Ascending aorta (tissue), 2 donors: ENCODE data around the gene MMS22L. TPM values are rescaled to one million over a fixed set of nuclear protein-coding genes. Genes with fewer than 3 reads are reported as not detected.

Experiments
- DNase-seq, 2 donors: peaks; one replicate each; pipeline ENCODE4 v3.0.0-alpha.2; 2019; ENCODE audit warnings: low spot score in 2 of 2
- H3K27ac ChIP-seq, 2 donors: fragments of 200-600 bp; sonication (generic); one replicate each; pipeline ENCODE4 v1.5.1; 2016 to 2017; ENCODE audit warnings: mild to moderate bottlenecking in 1 of 2
- H3K27me3 ChIP-seq: fragments of 200-600 bp; sonication (generic); one replicate; pipeline ENCODE4 v1.5.1; 2017
- H3K36me3 ChIP-seq, 2 donors: fragments of 200-600 bp; sonication (generic); one replicate each; pipeline ENCODE4 v1.5.1; 2016
- H3K4me1 ChIP-seq, 2 donors: fragments of 200-600 bp; sonication (generic); one replicate each; pipeline ENCODE4 v1.5.1; 2016 to 2017; ENCODE audit warnings: mild to moderate bottlenecking in 1 of 2
- H3K4me3 ChIP-seq, 2 donors: fragments of 200-600 bp; sonication (generic); one replicate each; pipeline ENCODE4 v1.5.1; 2016 to 2017; ENCODE audit warnings: mild to moderate bottlenecking in 1 of 2
- H3K9me3 ChIP-seq, 2 donors: fragments of 200-600 bp; sonication (generic); one replicate each; pipeline ENCODE4 v1.5.1; 2016
- intact Hi-C: fragments of 100-400 bp; cut with DNase I; formaldehyde crosslinking; loops from one replicate; pipeline ENCODE4 v1.15.1; 2023
- total RNA-seq: library from RNA; depleted of rRNA; stranded (reverse); fragments of >200 nt; gene quantifications from one replicate; pipeline ENCODE4 v1.1.0, GENCODE V29; 2016
- TF ChIP-seq, protein P1 (sequence below), 3 experiments: fragments of 200-600 bp in 2 of 3; fragments of 450-650 bp in 1 of 3; sonication (generic) in 2 of 3; IDR thresholded peaks; one replicate each; pipeline ENCODE4 v1.5.1; 2016 to 2019; ENCODE audit warnings: antibody characterized with exemption in 3 of 3, mild to moderate bottlenecking in 1 of 3, moderate library complexity in 1 of 3

Gene MMS22L
- total RNA-seq, 1 donor from 2014 or later, result 21.9 TPM

DNA sequence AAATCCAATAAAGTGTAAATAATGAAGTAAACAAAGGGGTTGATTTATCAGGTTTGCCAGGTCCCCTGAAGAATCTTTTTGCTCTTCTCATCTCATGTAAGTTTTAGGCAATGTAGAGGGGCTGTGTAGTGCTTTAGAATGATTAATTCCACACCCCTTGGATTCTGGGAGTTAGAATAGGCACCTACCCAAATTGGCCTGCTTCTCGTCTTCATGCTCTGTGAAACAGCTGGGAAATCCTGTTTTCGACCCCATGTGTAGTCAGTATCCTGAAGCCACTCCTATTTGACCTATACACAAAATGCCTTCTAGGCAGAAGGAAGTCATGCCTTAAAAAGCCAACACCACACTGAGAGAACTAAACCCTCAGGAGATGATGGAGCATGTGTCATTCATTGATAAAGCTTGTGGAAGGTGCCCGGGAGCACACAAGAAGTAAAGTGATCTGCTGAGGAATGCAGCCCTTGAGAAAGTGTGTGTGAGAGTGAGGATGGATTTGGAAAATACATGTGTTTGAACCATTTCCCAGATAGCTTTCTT, 187.6 kb downstream of the MMS22L start:
- Histone ChIP-seq H3K27ac (no peak overlapping the region), H3K9me3 (no peaks in the 10 kb centered on the region), H3K27me3 (no peaks in the 10 kb centered on the region), H3K4me3 (no peak overlapping the region), H3K4me1 (no peaks in the 10 kb centered on the region), H3K36me3 (no peaks in the 10 kb centered on the region)
- DNase-seq, result no peak
- TF ChIP-seq, protein P1, sequence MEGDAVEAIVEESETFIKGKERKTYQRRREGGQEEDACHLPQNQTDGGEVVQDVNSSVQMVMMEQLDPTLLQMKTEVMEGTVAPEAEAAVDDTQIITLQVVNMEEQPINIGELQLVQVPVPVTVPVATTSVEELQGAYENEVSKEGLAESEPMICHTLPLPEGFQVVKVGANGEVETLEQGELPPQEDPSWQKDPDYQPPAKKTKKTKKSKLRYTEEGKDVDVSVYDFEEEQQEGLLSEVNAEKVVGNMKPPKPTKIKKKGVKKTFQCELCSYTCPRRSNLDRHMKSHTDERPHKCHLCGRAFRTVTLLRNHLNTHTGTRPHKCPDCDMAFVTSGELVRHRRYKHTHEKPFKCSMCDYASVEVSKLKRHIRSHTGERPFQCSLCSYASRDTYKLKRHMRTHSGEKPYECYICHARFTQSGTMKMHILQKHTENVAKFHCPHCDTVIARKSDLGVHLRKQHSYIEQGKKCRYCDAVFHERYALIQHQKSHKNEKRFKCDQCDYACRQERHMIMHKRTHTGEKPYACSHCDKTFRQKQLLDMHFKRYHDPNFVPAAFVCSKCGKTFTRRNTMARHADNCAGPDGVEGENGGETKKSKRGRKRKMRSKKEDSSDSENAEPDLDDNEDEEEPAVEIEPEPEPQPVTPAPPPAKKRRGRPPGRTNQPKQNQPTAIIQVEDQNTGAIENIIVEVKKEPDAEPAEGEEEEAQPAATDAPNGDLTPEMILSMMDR (IDR thresholded peaks at IDR 0.05), result no peak
- intact Hi-C loops, result no loop called here

DNA sequence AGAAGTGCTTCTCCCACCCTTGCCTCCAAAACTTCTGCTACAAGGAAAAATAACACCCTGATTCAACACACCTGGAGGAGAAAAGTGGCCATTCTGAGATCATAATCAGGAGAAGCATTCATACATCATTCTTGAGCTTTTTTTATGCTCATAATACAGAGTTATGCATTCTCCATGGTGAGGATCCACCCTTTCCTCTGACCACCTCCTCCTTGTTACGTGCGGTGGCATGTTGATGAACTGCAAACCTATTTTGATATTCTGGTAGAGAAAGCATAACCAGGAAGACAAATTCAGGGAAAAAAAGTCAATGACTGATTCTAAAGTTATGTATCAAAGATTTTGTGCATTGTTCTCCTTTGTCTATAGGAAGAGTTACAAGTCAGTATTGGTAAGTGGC, 188.6 kb downstream of the MMS22L start:
- Histone ChIP-seq H3K36me3 (no peaks in the 10 kb centered on the region), H3K27me3 (no peaks in the 10 kb centered on the region), H3K4me3 (no peak overlapping the region), H3K4me1 (no peaks in the 10 kb centered on the region), H3K27ac (no peak overlapping the region), H3K9me3 (no peaks in the 10 kb centered on the region)
- intact Hi-C loops, result no loop called here
- DNase-seq, result no peak
- TF ChIP-seq, protein P1 (IDR thresholded peaks at IDR 0.05), result no peak

DNA sequence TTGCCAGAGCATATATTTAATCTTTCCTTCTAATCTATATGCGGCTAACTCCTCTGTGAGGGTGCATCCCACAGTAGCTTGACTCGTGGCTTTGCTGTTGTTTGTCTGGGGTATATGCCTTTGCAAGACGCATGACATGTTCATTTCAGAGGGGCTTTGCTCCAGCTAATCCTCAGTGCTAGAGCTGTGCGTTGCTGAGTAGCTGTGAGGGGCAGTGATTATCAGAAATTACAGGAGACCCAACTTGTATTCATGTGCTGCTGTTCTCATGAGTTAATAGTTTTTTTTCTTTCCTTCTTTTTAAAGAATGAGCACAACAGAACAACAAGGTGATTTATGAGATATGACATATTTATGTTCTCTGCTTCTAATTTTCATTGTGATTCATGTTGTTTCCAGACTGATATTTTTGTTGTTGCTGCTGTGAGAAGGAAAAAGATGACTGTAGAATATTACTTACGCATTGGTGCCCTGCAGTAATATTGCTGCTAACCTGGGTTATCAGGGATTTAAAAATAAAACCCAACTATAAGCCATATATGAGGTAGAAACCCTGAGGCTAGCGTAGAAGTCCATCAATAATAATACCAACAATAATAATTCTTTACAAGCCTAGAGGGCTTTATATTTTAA, 190.2 kb downstream of the MMS22L start:
- H3K27me3 ChIP-seq, result no peaks in the 10 kb centered on the region
- H3K9me3 ChIP-seq, result no peaks in the 10 kb centered on the region
- no peak overlapping the region for H3K4me3 ChIP-seq
- DNase-seq, result no peak
- H3K36me3 ChIP-seq, result no peaks in the 10 kb centered on the region
- TF ChIP-seq, protein P1 (IDR thresholded peaks at IDR 0.05), result no peak
- H3K27ac ChIP-seq, result no peak overlapping the region
- H3K4me1 ChIP-seq, result no peaks in the 10 kb centered on the region
- intact Hi-C loops, result no loop called here
